KMS-11 (cell line): Measurements from ENCODE around the gene MAPK1.
"Not testable (repeated sequence)": the region's sequence is repeated elsewhere in the genome, so short reads cannot be mapped to it uniquely, and the experiment has no call there.

Experiments
- H2AFZ ChIP-seq: fragments of 200-600 bp; sonication (generic); 2 replicates; pipeline ENCODE4 v1.6.1; 2016; ENCODE audit warnings: antibody characterized with exemption, mixed run types, low read depth
- H3K27ac ChIP-seq: fragments of 200-600 bp; sonication (generic); 2 replicates; pipeline ENCODE4 v1.6.1; 2016; ENCODE audit warnings: mild to moderate bottlenecking, mixed run types
- H3K27me3 ChIP-seq: fragments of 200-600 bp; sonication (generic); 2 replicates; pipeline ENCODE4 v1.6.1; 2017; ENCODE audit warnings: mild to moderate bottlenecking, low read depth, mixed run types, moderate library complexity; ENCODE audit not compliant: insufficient read depth
- H3K36me3 ChIP-seq: fragments of 200-600 bp; sonication (generic); 2 replicates; pipeline ENCODE4 v1.6.1; 2017; ENCODE audit warnings: mild to moderate bottlenecking, mixed run types; ENCODE audit not compliant: insufficient read depth
- H3K4me1 ChIP-seq: fragments of 200-600 bp; sonication (generic); 2 replicates; pipeline ENCODE4 v1.6.1; 2016; ENCODE audit warnings: mild to moderate bottlenecking, low read depth, mixed run types; ENCODE audit not compliant: poor library complexity, severe bottlenecking
- H3K4me2 ChIP-seq: fragments of 200-600 bp; sonication (generic); 2 replicates; pipeline ENCODE4 v1.7.0; 2016; ENCODE audit warnings: mild to moderate bottlenecking, mixed run types
- H3K4me3 ChIP-seq: fragments of 200-600 bp; sonication (generic); IDR thresholded peaks from 2 replicates; pipeline ENCODE4 v1.6.1; 2017; ENCODE audit warnings: low read depth, low read length, mixed read lengths; ENCODE audit not compliant: insufficient read depth
- H3K79me2 ChIP-seq: fragments of 200-600 bp; sonication (generic); 2 replicates; pipeline ENCODE4 v1.6.1; 2016; ENCODE audit warnings: low read depth, mixed run types; ENCODE audit not compliant: insufficient read depth
- H3K9ac ChIP-seq: fragments of 200-600 bp; sonication (generic); 2 replicates; pipeline ENCODE4 v1.6.1; 2016; ENCODE audit warnings: mild to moderate bottlenecking, mixed run types
- H4K20me1 ChIP-seq: fragments of 200-600 bp; sonication (generic); 2 replicates; pipeline ENCODE4 v1.6.1; 2016; ENCODE audit warnings: mild to moderate bottlenecking, mixed run types; ENCODE audit not compliant: insufficient read depth
- CTCF ChIP-seq: fragments of 200-600 bp; sonication (generic); conservative IDR thresholded peaks from 2 replicates; pipeline ENCODE4 v1.6.1; 2017; ENCODE audit warnings: low read depth, mild to moderate bottlenecking, antibody characterized with exemption, low read length, moderate library complexity, mixed read lengths

The MAPK1 gene

GRCh38 chr22:21754523-21754922 is 112.9 kb downstream of the MAPK1 start:
- H3K27ac ChIP-seq: no peak overlapping the region
- H3K4me1 ChIP-seq: peaks cover 6% of the 10 kb centered on the region
- no peaks in the 10 kb centered on the region for H3K79me2 ChIP-seq
- no peaks in the 10 kb centered on the region for H3K36me3 ChIP-seq
- H3K9ac ChIP-seq: no peak overlapping the region
- no peak overlapping the region for H3K4me3 ChIP-seq
- no peaks in the 10 kb centered on the region for H4K20me1 ChIP-seq
- H2AFZ ChIP-seq: no peak overlapping the region
- H3K27me3 ChIP-seq: no peaks in the 10 kb centered on the region
- H3K4me2 ChIP-seq: no peak overlapping the region
- no peak for TF ChIP-seq CTCF

- Histone ChIP-seq H2AFZ (no peak overlapping the region), H3K4me1 (no peaks in the 10 kb centered on the region)
Observed at GRCh38 chr22:21753374-21754111, 113.9 kb downstream of the MAPK1 start.

GRCh38 chr22:21752276-21752675 is 115.2 kb downstream of the MAPK1 start:
- no peak overlapping the region for H3K4me3 ChIP-seq
- no peaks in the 10 kb centered on the region for H3K4me1 ChIP-seq
- H3K79me2 ChIP-seq: no peaks in the 10 kb centered on the region
- no peak overlapping the region for H3K4me2 ChIP-seq
- no peak overlapping the region for H2AFZ ChIP-seq
- no peaks in the 10 kb centered on the region for H3K36me3 ChIP-seq
- no peaks in the 10 kb centered on the region for H3K27me3 ChIP-seq
- no peak for TF ChIP-seq CTCF
- H3K9ac ChIP-seq: no peak overlapping the region
- no peak overlapping the region for H3K27ac ChIP-seq
- no peaks in the 10 kb centered on the region for H4K20me1 ChIP-seq

More at GRCh38 chr22:21753374-21754111, 113.9 kb downstream of the MAPK1 start:
- Histone ChIP-seq H3K9ac (no peak overlapping the region), H3K79me2 (no peaks in the 10 kb centered on the region), H3K27me3 (no peaks in the 10 kb centered on the region), H3K27ac (no peak overlapping the region), H4K20me1 (no peaks in the 10 kb centered on the region), H3K4me3 (no peak overlapping the region), H3K4me2 (no peak overlapping the region), H3K36me3 (no peaks in the 10 kb centered on the region)
- no peak for TF ChIP-seq CTCF

- Histone ChIP-seq H2AFZ (no peak overlapping the region), H3K4me2 (no peak overlapping the region), H3K4me1 (no peaks in the 10 kb centered on the region), H3K27ac (no peak overlapping the region), H3K4me3 (no peak overlapping the region), H3K79me2 (no peaks in the 10 kb centered on the region), H3K9ac (no peak overlapping the region), H3K36me3 (no peaks in the 10 kb centered on the region), H3K27me3 (no peaks in the 10 kb centered on the region), H4K20me1 (no peaks in the 10 kb centered on the region)
- no peak for TF ChIP-seq CTCF
Observed at GRCh38 chr22:21745948-21746347, 121.5 kb downstream of the MAPK1 start.

- not testable (repeated sequence) for H3K36me3 ChIP-seq, H3K4me3 ChIP-seq, H3K9ac ChIP-seq, H3K79me2 ChIP-seq, H4K20me1 ChIP-seq, H3K27ac ChIP-seq, H3K4me2 ChIP-seq, H2AFZ ChIP-seq, H3K27me3 ChIP-seq, H3K4me1 ChIP-seq
Observed at GRCh38 chr22:21744917-21745316, 122.5 kb downstream of the MAPK1 start.
